ENCODE data around the gene AK6. TPM values are rescaled to one million over a fixed set of nuclear protein-coding genes. Genes with fewer than 3 reads are reported as not detected.

AK6 gene
- total RNA-seq, 1 experiment from 2014 or later: 40.8 TPM

DNA sequence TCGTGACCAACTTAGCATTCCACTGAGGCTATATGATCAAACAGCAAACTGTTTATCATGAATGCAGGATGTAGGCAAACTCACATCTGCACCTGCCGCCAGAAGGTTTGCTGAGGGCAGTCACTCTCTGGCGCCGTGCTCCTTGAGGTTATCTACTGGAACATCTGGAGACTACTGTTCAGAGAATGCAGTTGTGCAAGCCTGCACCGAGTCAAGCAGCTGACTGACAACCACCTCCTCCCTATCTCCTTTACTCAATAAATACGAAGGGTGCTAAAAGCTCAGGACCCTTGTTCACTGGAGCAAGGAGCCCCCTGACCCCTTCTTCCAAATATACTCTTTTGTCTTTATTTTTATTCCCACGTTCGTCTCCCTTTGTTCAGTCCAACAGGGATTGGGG lies 63.8 kb downstream of the AK6 start:
- Histone ChIP-seq H2AFZ (ENCODE audit: low read length) (no peak overlapping the region), H2AK5ac (ENCODE audit: insufficient read length, low read length) (no peak overlapping the region)

More for the DNA sequence above, 63.8 kb downstream of the AK6 start:
- H2BK20ac ChIP-seq (ENCODE audit: low read depth, low read length, poor library complexity, severe bottlenecking): no peak overlapping the region
- TF ChIP-seq, protein P1, sequence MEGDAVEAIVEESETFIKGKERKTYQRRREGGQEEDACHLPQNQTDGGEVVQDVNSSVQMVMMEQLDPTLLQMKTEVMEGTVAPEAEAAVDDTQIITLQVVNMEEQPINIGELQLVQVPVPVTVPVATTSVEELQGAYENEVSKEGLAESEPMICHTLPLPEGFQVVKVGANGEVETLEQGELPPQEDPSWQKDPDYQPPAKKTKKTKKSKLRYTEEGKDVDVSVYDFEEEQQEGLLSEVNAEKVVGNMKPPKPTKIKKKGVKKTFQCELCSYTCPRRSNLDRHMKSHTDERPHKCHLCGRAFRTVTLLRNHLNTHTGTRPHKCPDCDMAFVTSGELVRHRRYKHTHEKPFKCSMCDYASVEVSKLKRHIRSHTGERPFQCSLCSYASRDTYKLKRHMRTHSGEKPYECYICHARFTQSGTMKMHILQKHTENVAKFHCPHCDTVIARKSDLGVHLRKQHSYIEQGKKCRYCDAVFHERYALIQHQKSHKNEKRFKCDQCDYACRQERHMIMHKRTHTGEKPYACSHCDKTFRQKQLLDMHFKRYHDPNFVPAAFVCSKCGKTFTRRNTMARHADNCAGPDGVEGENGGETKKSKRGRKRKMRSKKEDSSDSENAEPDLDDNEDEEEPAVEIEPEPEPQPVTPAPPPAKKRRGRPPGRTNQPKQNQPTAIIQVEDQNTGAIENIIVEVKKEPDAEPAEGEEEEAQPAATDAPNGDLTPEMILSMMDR (conservative IDR thresholded peaks at IDR 0.05): no peak
- WGBS (ENCODE audit: extremely low coverage, insufficient read length, low lambda C conversion rate): no CpG with 5 or more reads among the region's 8 CpGs
- H3K9me3 ChIP-seq (ENCODE audit: control insufficient read depth, low read depth, low read length): no peaks in the 10 kb centered on the region
- DNase-seq: no peak
- no peak overlapping the region for H3K27ac Mint-ChIP-seq
- no peak overlapping the region for H3K9ac ChIP-seq (ENCODE audit: extremely low read depth, insufficient read length, low read length)
- no peak overlapping the region for H4K8ac ChIP-seq (replicated peaks; ENCODE audit: insufficient read length, low read depth, low read length)
- no peaks in the 10 kb centered on the region for H3K23me2 ChIP-seq (ENCODE audit: insufficient read length, low read depth, low read length, poor library complexity, severe bottlenecking)
- H2BK15ac ChIP-seq (ENCODE audit: low read depth, low read length): no peak overlapping the region
- no peak overlapping the region for H3K4me3 Mint-ChIP-seq
- H4K5ac ChIP-seq (ENCODE audit: insufficient read length, low read depth, low read length): no peak overlapping the region
- H3K14ac ChIP-seq (ENCODE audit: insufficient read depth, low read length): no peak overlapping the region
- no peaks in the 10 kb centered on the region for H3K79me1 ChIP-seq (ENCODE audit: insufficient read depth, low read depth, low read length, poor library complexity, severe bottlenecking)
- H3K27me3 Mint-ChIP-seq (ENCODE audit: low read depth): no peaks in the 10 kb centered on the region
- no peak overlapping the region for H3K56ac ChIP-seq (ENCODE audit: insufficient read length, low read depth, low read length)
- H3K18ac ChIP-seq (ENCODE audit: insufficient read length, low read depth, low read length): no peak overlapping the region
- no peak overlapping the region for H3K4ac ChIP-seq (ENCODE audit: low read depth, low read length)
- peaks cover 9 to 22% (median 12%) of the 10 kb centered on the region in 3 experiments for H3K36me3 Mint-ChIP-seq (ENCODE audit: insufficient read depth in 1 of 3, low read depth in 3 of 3)
- H3K23ac ChIP-seq (ENCODE audit: insufficient read length, low read depth, low read length): no peak overlapping the region
- peaks cover 19% of the 10 kb centered on the region in 2 experiments for H3K9me3 Mint-ChIP-seq
- no peak overlapping the region for H3T11ph ChIP-seq (ENCODE audit: low read length)
- H4K20me1 ChIP-seq (ENCODE audit: control insufficient read depth, insufficient read depth, insufficient read length): no peaks in the 10 kb centered on the region
- no peak overlapping the region for H2BK5ac ChIP-seq (ENCODE audit: insufficient read length, low read length)
- no peaks in the 10 kb centered on the region for H3K4me1 ChIP-seq (ENCODE audit: insufficient read depth, low read length)
- H4K91ac ChIP-seq (ENCODE audit: insufficient read length, low read depth, low read length): no peak overlapping the region
- no peak overlapping the region for H2BK120ac ChIP-seq (ENCODE audit: low read depth, low read length, poor library complexity, severe bottlenecking)
- H3K27ac ChIP-seq (ENCODE audit: insufficient read length, low read depth, low read length): no peak overlapping the region
- no peak overlapping the region for H3K4me2 ChIP-seq (ENCODE audit: insufficient read depth, insufficient read length, low read length)
- no peaks in the 10 kb centered on the region for H3K79me2 ChIP-seq (ENCODE audit: insufficient read depth, low read length)
- 0 out of 4 replicates have a peak, but pooled peaks cover 0 to 2% of the 10 kb centered on the region in 2 experiments for H3K4me1 Mint-ChIP-seq
- no peaks in the 10 kb centered on the region for H3K27me3 ChIP-seq (ENCODE audit: insufficient read depth, low read length)
- no peak overlapping the region for H2BK12ac ChIP-seq (ENCODE audit: insufficient read length, low read depth, low read length)

Other genes starting within 250 kb of the AK6 start
- 305 and 310 TPM in 2 replicates for gene CCNB1, start 202.4 kb downstream of the AK6 start, total RNA-seq (2021)
- 79.4 and 82.8 TPM in 2 replicates for gene CENPH, start 179.9 kb downstream of the AK6 start, total RNA-seq (2021)
- gene CDK7, start 134.6 kb downstream of the AK6 start, total RNA-seq (2021): 45.9 and 53.4 TPM in 2 replicates
- 0.48 and 0.68 TPM in 2 replicates for gene CCDC125, start 36.7 kb downstream of the AK6 start, total RNA-seq (2021)
- gene TAF9, start within 50 bp of the AK6 start, total RNA-seq (2021): 82.4 and 85.0 TPM in 2 replicates
- gene RAD17, start 298 bp upstream of the AK6 start, total RNA-seq (2021): 28.5 and 31.9 TPM in 2 replicates
- 29.5 and 30.3 TPM in 2 replicates for gene MARVELD2, start 45.6 kb upstream of the AK6 start, total RNA-seq (2021)
- gene OCLN, start 123.3 kb upstream of the AK6 start, total RNA-seq (2021): 105 and 109 TPM in 2 replicates
- gene GTF2H2C, start 190.7 kb upstream of the AK6 start, total RNA-seq (2021): 61.0 and 63.6 TPM in 2 replicates